GM12892 (cell line): ENCODE measurements around the gene RBM19.

Experiments used
- POLR2A ChIP-seq: IDR thresholded peaks from 2 replicates; pipeline ENCODE4 v1.6.1; 2011; ENCODE audit warnings: low read depth, low read length, control low read depth
- POLR2AphosphoS5 ChIP-seq: IDR thresholded peaks from 2 replicates; pipeline ENCODE4 v1.6.1; 2011; ENCODE audit warnings: low read depth, low read length, control low read depth
- TAF1 ChIP-seq: IDR thresholded peaks from 2 replicates; pipeline ENCODE4 v1.6.1; 2011; ENCODE audit warnings: low read depth, mild to moderate bottlenecking, control low read depth, low read length, borderline replicate concordance

DNA sequence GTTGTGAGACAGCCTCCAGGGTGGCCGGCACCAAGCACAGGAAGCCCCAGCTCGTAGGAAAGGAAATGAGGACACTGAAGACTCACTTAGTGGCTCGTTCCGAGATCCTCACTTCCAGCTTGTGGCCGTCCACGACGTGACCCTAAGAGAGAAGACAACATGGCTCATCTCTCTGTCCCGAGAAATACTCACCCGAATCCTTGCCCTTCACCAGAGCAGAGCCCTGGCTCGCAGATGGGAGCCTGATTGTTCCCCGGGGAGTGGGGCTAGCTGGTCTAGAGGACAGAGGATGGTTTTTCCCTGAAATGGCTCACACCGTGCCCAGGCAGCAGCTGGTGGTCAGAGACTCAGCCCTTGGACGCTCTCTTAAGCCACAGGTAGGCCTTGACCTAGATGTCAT lies 47.8 kb downstream of the RBM19 start:
- TF ChIP-seq POLR2A (no peak), TAF1 (no peak), POLR2AphosphoS5 (no peak)
